Activated T-cell treated with anti-CD3 and anti-CD28 coated beads, Interleukin-2, amount 50 U/mL, for 4 hours (primary cell): ENCODE measurements around the gene SLC25A39. TPM values are rescaled to one million over a fixed set of nuclear protein-coding genes. Genes with fewer than 3 reads are reported as not detected.
A peak's percentile ranks its signal among the peaks of the same experiment; 100 is the strongest.

ENCODE experiments used
- ATAC-seq, 2 donors: fragments of 200-7000 bp; cut with Tn5 transposase; one replicate each; pipeline ENCODE4 v1.10.0; 2021
- DNase-seq: peaks from one replicate; pipeline ENCODE4 v3.0.0-alpha.2; 2020
- H3K27me3 Mint-ChIP-seq: one replicate; pipeline ENCODE4 v1.8.0; 2021; ENCODE audit warnings: low read depth, mixed read lengths
- H3K36me3 Mint-ChIP-seq: one replicate; pipeline ENCODE4 v1.8.0; 2022; ENCODE audit warnings: mixed read lengths; ENCODE audit not compliant: insufficient read depth
- H3K4me1 Mint-ChIP-seq: one replicate; pipeline ENCODE4 v1.8.0; 2021; ENCODE audit warnings: low read depth, mixed read lengths
- H3K4me3 Mint-ChIP-seq: one replicate; pipeline ENCODE4 v1.8.0; 2021; ENCODE audit warnings: mild to moderate bottlenecking, moderate library complexity, mixed read lengths
- H3K9me3 Mint-ChIP-seq: one replicate; pipeline ENCODE4 v1.8.0; 2021; ENCODE audit warnings: mixed read lengths
- total RNA-seq, 3 donors: library from RNA; stranded (reverse); gene quantifications; one replicate each; pipeline ENCODE4 v1.2.1, GENCODE V29; 2021

The SLC25A39 gene
- total RNA-seq, 3 donors from 2014 or later, result 211 to 248 (median 211) TPM

DNA sequence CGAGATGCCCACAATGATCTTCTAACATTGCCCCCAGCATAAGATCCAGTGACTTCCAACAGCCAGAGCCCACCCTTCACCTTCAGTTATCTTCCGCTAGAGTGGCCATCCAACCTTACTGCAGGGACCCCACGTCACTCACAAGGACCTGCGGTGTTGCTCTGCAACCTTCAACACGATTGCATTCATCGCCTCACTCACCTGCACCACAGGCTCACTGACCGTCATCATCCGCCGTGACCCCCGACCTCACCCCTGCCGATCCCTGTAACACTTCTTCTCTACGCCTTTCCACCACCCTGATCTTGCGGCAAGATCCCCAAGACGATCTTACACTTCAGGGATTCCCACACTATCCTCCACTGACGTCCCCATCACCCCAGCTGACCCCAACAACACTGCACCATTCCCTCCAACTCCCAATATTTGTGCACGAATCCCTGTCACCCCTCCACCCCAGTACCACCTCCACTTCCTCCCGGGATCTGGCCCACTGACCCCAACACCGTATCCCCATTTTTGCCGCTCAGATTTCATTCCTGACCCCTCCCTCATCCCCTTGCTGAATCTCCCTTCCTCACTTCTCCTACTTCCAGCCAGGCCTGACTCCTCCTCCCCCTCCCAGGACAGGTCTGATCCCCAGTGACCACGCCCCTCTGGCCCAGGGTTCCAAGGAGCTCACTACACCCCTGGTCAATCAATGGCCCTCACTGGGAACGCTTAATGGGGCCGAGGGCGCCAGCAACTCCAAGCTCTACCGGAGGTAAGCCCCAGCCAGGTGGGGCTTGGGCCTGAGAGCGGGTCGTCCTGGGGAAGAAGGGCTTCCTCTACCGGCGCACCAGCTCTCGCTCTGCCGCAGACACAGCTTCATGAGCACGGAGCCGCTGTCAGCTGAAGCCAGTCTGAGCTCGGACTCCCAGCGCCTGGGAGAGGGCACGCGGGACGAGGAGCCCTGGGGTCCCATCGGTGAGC is 8.6 kb downstream of the SLC25A39 start:
- no peak for DNase-seq
- H3K4me3 Mint-ChIP-seq, result peak overlapping the region; percentile 69
- H3K36me3 Mint-ChIP-seq, result peaks cover 6% of the 10 kb centered on the region
- peaks cover 12% of the 10 kb centered on the region for H3K4me1 Mint-ChIP-seq
- H3K9me3 Mint-ChIP-seq, result no peaks in the 10 kb centered on the region
- peaks cover 37% of the 10 kb centered on the region for H3K27me3 Mint-ChIP-seq
- ATAC-seq, result no peak

DNA sequence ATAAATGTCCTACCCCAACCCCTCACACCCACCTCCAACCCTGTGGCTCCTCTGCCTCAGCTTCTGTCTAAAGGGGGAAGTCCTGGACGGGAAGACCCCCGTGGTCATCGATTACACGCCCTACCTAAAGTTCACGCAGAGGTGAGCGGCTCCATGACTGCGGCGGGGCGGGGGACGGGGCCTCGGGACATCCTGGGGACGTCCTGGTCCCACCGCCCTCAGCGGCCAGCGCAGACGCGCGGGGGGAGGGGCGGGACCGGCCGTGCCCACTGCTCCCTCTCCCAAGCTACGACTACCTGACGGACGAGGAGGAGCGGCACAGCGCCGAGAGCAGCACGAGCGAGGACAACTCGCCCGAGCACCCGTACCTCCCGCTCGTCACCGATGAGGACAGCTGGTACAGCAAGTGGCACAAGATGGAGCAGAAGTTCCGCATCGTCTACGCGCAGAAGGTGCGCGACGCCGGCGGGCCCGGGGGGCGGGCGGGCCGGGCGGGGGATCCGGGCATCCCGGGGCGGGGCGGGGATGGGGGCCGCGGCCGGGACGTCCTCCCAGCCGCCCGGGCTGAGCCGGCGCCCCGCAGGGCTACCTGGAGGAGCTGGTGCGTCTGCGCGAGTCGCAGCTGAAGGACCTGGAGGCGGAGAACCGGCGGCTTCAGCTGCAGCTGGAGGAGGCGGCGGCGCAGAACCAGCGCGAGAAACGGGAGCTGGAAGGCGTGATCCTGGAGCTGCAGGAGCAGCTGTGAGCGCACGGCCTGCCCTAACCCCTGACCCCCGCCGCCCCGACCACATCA is 9.6 kb downstream of the SLC25A39 start:
- peaks cover 5% of the 10 kb centered on the region for H3K36me3 Mint-ChIP-seq
- peaks cover 12% of the 10 kb centered on the region for H3K4me1 Mint-ChIP-seq
- H3K27me3 Mint-ChIP-seq, result peaks cover 38% of the 10 kb centered on the region
- H3K4me3 Mint-ChIP-seq, result peak overlapping the region; percentile 69
- peak; percentile 81 to 83 for ATAC-seq
- no peaks in the 10 kb centered on the region for H3K9me3 Mint-ChIP-seq
- no peak for DNase-seq

DNA sequence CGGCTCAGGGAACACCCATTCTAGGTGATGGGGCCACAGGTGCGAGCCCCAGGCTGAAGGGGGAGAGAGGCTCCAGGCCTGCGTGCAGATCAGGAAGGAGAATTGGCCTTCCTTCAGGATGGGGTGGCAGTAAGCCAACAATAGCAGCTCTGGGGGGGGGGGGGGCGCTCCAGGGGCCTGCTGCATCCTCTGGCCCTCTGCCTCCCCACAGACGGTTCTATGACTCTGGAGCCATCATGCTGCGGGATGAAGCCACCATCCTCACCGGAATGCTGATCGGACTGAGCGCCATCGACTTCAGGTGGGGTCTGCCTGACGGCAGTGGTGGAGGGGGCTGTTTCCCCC is 10.1 kb downstream of the SLC25A39 start:
- H3K4me3 Mint-ChIP-seq, result peak overlapping the region; percentile 58
- peaks cover 15% of the 10 kb centered on the region for H3K4me1 Mint-ChIP-seq
- H3K36me3 Mint-ChIP-seq, result peaks cover 2% of the 10 kb centered on the region
- H3K9me3 Mint-ChIP-seq, result no peaks in the 10 kb centered on the region
- peaks cover 44% of the 10 kb centered on the region for H3K27me3 Mint-ChIP-seq
- ATAC-seq, result no peak
- DNase-seq, result no peak

DNA sequence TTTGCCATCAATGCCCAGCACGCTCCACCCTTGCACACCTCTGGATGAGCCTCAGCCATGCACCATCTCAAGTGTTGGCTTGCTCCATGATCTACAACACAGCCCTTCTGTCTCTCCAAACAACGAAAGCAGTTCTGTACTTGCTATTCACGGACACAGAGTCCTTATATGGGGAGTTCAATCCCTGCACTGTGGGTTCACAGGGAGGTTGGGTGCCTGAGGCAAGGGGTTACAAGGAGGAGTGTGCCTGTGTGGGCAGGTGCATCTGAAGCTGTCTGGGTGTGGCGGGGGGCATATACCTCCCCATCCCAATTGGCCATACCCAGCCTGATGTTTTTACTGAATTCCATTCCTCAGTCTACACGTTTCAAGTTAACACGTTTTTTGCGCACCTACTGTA is 10.6 kb downstream of the SLC25A39 start:
- Mint-ChIP-seq H3K27me3 (peaks cover 44% of the 10 kb centered on the region), H3K4me1 (peaks cover 18% of the 10 kb centered on the region), H3K9me3 (no peaks in the 10 kb centered on the region), H3K36me3 (no peaks in the 10 kb centered on the region), H3K4me3 (peak overlapping the region; percentile 58)
- DNase-seq (no peak), ATAC-seq (no peak)

DNA sequence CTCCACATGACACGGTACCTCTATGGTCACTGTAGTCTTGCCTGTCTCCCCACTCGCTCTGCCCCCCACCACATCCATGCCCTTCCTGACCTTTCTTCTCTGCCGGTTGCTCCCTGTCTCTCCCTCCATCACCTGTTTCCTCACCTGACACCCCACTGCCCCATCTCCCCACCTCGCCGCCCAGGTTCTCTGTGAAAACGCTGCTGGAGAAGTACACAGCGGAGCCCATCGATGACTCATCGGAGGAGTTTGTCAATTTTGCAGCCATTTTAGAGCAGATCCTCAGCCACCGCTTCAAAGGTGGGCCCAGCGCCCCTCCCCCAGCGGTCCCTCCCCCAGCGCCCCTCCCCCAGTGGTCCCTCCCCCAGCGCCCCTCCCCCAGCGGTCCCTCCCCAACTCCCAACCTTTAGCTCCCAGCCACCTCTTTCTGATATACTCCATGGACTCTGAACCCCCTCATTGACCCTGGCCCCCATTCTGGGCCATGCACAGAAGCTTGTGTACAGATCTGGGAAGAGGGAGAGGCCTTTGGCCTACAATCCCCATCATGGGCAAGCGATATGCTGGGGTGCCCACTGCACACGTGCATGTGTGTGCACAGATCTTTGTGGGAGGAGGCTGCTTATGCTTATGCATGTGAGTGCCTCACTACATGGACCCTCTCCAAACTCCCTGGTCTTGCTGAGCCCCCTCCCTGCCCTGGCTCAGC is 12.1 kb downstream of the SLC25A39 start:
- H3K36me3 Mint-ChIP-seq, result no peaks in the 10 kb centered on the region
- no peak for DNase-seq
- H3K4me1 Mint-ChIP-seq, result peaks cover 21% of the 10 kb centered on the region
- no peak overlapping the region for H3K4me3 Mint-ChIP-seq
- H3K27me3 Mint-ChIP-seq, result peaks cover 44% of the 10 kb centered on the region
- ATAC-seq, result no peak
- no peaks in the 10 kb centered on the region for H3K9me3 Mint-ChIP-seq

DNA sequence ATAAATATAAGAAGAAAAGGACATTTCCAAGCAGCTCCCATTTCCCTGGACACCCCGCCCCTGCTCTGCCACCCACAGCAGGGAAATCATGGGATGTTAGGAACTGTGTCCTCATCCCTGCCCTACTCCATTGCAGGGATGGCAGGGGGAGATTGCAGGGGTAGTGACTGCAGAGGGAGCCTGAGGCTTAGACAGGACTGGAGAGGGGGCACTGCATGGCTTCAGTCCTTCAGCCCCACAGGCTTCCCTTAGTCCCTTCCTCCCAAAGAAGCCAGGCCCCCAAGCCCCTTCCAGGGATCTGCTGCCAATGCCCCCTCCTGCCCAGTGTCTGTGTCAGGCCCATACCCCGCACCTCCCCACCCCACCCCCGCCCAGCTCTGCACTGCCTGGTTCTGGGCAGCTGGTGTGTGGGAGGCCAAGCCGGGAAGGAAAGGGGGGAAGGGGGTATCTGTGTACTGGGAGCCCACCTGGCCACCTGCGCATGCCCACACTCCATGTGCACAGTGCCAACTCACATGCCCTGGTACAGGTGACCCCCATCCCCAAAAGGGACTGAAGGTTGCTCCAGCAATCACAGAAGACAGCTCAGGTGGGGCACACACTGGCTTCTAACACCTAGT is 13.0 kb downstream of the SLC25A39 start:
- Mint-ChIP-seq H3K9me3 (no peaks in the 10 kb centered on the region), H3K27me3 (peaks cover 43% of the 10 kb centered on the region), H3K4me1 (peaks cover 25% of the 10 kb centered on the region), H3K36me3 (no peaks in the 10 kb centered on the region), H3K4me3 (no peak overlapping the region)
- no peak for DNase-seq
- no peak for ATAC-seq

DNA sequence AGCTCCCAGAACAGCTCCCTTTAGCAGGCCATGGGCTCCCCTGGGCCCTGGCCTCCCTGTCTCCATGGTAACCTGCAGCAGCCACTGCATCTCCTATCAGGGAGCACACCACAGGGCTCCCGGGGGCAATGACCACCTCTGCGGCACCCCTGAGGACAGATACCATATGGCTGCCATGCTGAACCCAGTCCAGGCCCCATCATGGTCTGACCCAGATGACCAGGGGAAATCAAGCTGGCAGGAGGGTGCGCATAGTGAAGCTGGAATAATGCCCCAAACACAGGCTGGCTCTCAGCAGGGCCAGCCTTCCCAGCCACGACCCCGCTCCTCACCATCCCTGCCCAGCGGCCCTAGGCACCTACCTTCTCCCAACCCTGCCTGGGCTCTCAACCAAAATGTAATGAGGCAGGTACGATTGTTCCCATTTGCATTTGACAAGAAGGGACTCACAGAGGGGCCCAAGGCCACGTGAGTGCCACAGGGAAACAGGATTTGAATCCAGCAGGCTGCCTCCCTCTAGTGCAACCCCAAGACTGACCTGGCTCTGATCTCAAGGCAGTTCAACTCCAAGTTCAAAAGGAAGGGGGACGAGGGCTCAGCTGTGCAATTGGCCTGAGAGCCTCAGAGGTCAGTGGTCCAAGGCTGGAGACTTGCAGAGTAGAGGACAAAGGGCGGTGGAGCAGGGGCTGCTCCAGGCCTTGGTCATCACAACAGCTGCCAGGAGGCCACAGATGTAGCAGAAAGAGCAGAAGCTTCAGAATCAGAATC is 13.8 kb downstream of the SLC25A39 start:
- no peaks in the 10 kb centered on the region for H3K9me3 Mint-ChIP-seq

DNA sequence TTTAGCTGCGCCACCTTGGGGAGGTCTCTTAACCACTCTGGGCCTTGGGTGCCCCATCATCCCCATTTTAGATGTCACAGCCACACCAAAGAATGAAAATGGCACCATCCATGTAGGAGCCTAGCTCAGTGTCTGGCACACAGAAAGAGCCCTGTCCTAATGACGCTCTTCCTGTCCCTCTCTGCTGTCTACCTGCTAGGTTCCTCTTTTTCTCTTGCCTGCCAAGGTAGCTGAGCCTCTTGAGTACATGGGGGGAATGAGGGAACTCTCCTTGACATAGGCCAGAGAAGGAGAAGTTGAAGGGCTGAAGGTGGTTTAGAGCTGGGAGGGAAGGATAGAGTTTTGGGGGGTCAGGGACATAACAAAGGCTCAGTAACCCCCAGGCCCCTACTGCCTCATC is 14.4 kb downstream of the SLC25A39 start:
- H3K27me3 Mint-ChIP-seq, result peaks cover 37% of the 10 kb centered on the region
- no peak overlapping the region for H3K4me3 Mint-ChIP-seq
- no peak for DNase-seq
- peaks cover 15% of the 10 kb centered on the region for H3K4me1 Mint-ChIP-seq
- no peaks in the 10 kb centered on the region for H3K36me3 Mint-ChIP-seq
- ATAC-seq, result no peak
- no peaks in the 10 kb centered on the region for H3K9me3 Mint-ChIP-seq

More for the DNA sequence above, 13.8 kb downstream of the SLC25A39 start:
- ATAC-seq (no peak), DNase-seq (no peak)
- peaks cover 19% of the 10 kb centered on the region for H3K4me1 Mint-ChIP-seq
- no peaks in the 10 kb centered on the region for H3K36me3 Mint-ChIP-seq
- no peak overlapping the region for H3K4me3 Mint-ChIP-seq
- peaks cover 42% of the 10 kb centered on the region for H3K27me3 Mint-ChIP-seq

DNA sequence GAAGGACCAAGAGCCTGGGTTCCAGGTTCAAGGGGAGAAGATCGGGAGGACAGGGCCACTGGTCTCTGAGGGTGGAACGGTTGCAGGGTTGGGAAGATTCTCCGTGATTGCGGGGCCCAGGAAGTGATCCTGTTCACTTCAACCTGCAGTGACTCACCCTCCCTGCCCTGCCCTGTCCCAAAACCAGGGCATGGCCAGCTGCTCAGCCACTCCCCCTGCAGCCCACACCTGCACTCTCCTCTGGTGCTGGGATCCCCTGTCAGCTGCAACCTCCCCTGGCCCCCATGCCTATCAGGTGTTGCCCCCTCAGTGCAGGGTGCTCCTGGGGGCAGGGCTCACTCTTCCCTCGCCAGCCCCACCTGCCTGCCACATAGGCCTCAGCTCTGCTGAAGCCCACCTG is 15.2 kb downstream of the SLC25A39 start:
- Mint-ChIP-seq H3K36me3 (no peaks in the 10 kb centered on the region), H3K9me3 (no peaks in the 10 kb centered on the region), H3K27me3 (peaks cover 37% of the 10 kb centered on the region), H3K4me3 (peak overlapping the region; percentile 56), H3K4me1 (peaks cover 15% of the 10 kb centered on the region)
- ATAC-seq (no peak), DNase-seq (no peak)

DNA sequence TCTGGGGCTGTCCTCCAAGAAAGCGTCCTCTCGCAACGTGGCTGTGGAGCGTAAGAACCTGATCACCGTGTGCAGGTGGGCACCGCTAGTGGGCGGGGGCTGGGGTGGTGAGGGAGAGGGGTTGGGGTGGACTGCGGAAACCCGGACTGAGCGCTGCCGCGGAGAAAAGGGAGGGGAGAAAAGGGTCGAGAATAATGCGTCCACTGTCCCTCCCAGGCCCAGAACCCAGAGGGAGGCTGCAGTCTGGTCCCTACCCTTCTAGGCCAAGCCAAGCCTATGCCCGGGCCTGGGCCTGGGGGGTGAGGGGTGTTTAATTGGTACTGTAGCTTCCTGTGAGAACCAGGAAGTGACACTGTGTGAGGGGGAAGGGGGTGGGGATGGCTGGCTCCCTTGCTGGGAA is 15.8 kb downstream of the SLC25A39 start:
- H3K27me3 Mint-ChIP-seq, result peaks cover 35% of the 10 kb centered on the region
- no peaks in the 10 kb centered on the region for H3K36me3 Mint-ChIP-seq
- peak in 1 of 2 donors; percentile 4 for ATAC-seq
- no peaks in the 10 kb centered on the region for H3K9me3 Mint-ChIP-seq
- DNase-seq, result no peak
- H3K4me3 Mint-ChIP-seq, result peak overlapping the region; percentile 56
- peaks cover 13% of the 10 kb centered on the region for H3K4me1 Mint-ChIP-seq

DNA sequence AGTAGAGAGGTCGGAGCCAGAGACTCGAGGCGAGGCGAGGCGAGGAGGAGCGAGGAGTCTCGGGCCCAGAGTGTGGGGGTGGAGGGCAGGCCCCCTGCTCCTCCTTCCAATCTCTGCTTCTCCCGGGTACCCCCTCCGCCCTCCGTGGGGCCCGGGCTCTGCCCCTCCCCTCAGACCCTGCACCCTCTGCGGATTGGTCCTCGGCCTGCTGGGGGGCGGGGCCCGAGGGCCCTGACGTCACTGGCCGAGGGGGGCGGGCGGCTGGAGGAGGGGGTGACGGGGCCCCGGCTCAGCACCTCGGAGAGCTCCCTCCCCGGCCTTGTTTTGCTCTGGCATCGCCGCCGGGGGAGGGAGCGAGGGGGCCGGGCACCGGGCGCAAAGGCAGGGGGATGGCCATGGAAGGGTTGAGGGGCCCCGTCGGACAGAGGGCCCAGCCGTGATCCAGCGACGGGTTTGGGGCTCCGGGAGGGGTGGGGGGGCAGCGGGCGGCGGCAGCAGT is 16.3 kb downstream of the SLC25A39 start, which contains the start of gene RUNDC3A:
TSS of gene RUNDC3A (plus strand) at position 282 of the 499 bp plus-strand sequence. CDS start 232 bp downstream, outside the sequence.
- H3K4me1 Mint-ChIP-seq, result peaks cover 13% of the 10 kb centered on the region
- DNase-seq, result peak; percentile 80
- peaks cover 35% of the 10 kb centered on the region for H3K27me3 Mint-ChIP-seq
- peak within 1 kb of the TSS; percentile 56 for H3K4me3 Mint-ChIP-seq
- peak; percentile 91 to 94 for ATAC-seq
- no peaks in the 10 kb centered on the region for H3K36me3 Mint-ChIP-seq
- no peaks in the 10 kb centered on the region for H3K9me3 Mint-ChIP-seq

DNA sequence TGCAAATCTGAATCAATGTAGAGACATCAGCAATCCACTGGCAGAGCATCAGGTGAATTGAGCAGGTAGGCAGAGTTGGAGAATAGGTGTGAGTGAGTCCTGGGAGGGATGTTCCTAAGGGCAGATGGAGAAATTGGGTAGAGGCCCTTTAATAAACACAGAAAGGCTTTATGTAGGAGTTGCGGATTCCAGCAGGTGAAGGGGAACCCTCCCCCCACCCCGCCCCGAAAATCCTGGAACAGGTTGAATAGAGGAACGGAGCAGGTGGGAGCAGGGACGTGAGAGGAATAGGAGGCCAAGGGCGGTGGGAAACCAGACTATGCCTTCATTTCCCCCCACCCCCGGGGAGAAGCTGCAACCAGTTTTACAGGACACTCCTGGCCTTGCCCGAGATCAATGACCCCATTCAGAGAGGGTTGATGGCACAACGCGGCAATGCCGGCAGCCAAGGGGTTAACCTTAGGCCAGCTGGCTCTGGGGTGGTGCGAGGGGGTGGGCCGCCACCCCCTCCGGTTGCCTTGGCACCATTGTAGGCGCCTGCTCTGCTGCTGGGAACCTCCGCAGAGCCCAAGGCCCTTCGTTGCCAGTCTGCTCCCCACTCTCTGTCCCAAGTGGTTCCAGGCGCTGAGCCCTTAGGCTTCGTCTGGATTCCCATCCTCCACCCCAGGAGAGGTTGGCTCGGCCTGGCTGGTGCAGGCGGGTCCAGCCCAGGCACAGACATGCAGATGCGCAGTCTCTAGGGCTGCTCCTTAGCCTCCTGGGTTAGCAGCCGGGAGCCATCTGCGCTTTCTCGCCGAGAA is 17.0 kb downstream of the SLC25A39 start:
- ATAC-seq (peak; percentile 44 to 48), DNase-seq (no peak)
- H3K4me1 Mint-ChIP-seq, result peaks cover 13% of the 10 kb centered on the region
- no peaks in the 10 kb centered on the region for H3K36me3 Mint-ChIP-seq
- peaks cover 35% of the 10 kb centered on the region for H3K27me3 Mint-ChIP-seq
- H3K9me3 Mint-ChIP-seq, result no peaks in the 10 kb centered on the region
- no peak overlapping the region for H3K4me3 Mint-ChIP-seq
